Activated naive CD4-positive, alpha-beta T cell treated with anti-CD3 and anti-CD28 coated beads, Interleukin-2, amount 50 U/mL, for 72 hours (primary cell): ENCODE data around the gene CLP1. TPM values are rescaled to one million over a fixed set of nuclear protein-coding genes. Genes with fewer than 3 reads are reported as not detected.

ENCODE experiments used
- ATAC-seq, 2 donors: fragments of 150-1000 bp; cut with Tn5 transposase; 2 replicates each; pipeline ENCODE4 v1.10.0; 2021; ENCODE audit warnings: mild to moderate bottlenecking in 2 of 2, moderate library complexity in 2 of 2
- DNase-seq, 2 donors: peaks; one replicate each; pipeline ENCODE4 v3.0.0; 2021 to 2022; ENCODE audit warnings: low spot score in 2 of 2
- H3K27ac Mint-ChIP-seq, 2 donors: one replicate each; pipeline ENCODE4 v1.8.0; 2022; ENCODE audit warnings: mild to moderate bottlenecking in 2 of 2, mixed read lengths in 2 of 2
- H3K36me3 Mint-ChIP-seq, 2 donors: one replicate each; pipeline ENCODE4 v1.8.0; 2022; ENCODE audit warnings: mixed read lengths in 2 of 2
- H3K9me3 Mint-ChIP-seq, 2 donors: one replicate each; pipeline ENCODE4 v1.8.0; 2022; ENCODE audit warnings: mixed read lengths in 2 of 2
- total RNA-seq, 2 donors: library from RNA; stranded (reverse); gene quantifications; one replicate each; pipeline ENCODE4 v1.2.3, GENCODE V29; 2022

Gene CLP1
- total RNA-seq: 10 to 100 TPM; 15.5 to 23.5 TPM

DNA sequence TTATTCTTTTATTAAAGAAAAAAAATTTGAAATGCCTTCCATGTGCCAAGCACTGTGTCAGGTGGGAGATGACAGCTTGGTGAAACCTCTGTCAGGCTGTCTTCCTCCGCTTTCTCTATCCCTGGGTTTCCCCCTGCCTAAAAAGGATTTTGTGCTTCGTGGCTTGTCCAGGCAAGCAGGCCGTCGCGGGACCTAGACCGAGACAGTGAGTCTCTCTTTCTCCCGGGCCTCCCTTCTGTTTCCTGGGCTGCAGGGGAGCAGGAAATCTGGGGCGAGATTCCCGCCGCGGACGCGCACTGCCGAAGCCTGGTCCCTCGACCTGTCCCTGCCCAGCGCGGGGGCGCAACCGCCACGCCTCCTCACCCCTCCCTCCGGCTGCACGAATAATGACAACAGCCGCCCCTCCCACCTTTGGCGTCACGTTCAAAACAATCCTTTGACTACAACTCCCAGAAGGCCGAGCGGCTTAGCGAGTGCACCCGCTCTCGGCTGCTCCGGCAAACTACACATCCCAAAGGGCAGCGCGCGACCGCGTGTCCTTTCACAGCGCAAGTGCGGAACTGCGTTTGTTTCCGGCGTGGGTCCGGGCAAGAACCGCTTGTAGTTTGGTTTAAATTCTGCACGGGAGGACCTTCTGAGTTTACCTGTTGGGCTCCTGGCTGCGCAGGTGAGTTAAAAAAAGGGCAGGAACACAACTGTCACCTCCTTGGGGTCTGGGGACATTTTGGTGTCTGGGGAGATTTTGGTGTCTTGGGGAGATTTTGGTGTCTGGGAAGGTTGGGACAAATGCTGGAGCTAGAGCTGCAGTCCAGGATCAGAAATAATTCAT lies at the start of gene CLP1:
TSS of gene CLP1 (plus strand) at position 569 of the 829 bp plus-strand sequence. CDS start 1,715 bp downstream, outside the sequence.
- Mint-ChIP-seq H3K27ac (peak within 1 kb of the TSS; percentile 92 to 99), H3K9me3 (no peaks in the 10 kb centered on the region), H3K36me3 (peaks cover 7 to 22% of the 10 kb centered on the region in 2 donors)
- DNase-seq (peak; percentile 98), ATAC-seq (peak; percentile 98 to 99)

DNA sequence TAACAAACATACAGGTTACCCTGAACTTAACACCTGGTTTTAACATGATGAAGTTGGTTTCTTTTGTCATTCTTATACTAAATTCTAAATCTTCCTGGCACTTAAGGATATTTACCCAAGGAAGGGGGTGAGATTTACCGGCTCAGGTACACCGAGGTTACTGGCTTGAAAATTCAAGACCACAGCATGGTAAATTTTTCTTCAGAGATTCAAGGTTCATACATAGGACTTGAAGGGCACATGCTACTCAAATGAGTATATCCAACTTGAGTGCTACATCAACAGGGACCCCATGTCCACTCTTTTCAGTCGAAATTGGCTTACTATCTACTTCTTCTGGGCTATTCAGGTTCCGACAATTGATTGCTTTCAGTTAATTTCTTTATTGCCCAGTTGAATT lies 47.4 kb upstream of the CLP1 start:
- no peak for DNase-seq
- H3K9me3 Mint-ChIP-seq: no peaks in the 10 kb centered on the region
- ATAC-seq: no peak
- no peaks in the 10 kb centered on the region for H3K36me3 Mint-ChIP-seq
- no peak overlapping the region for H3K27ac Mint-ChIP-seq

GRCh38 chr11:57614234-57614772 lies 43.3 kb upstream of the CLP1 start:
- DNase-seq: no peak
- Mint-ChIP-seq H3K36me3 (peaks cover 0 to 3% of the 10 kb centered on the region in 2 donors), H3K9me3 (no peaks in the 10 kb centered on the region), H3K27ac (peak overlapping the region in 1 of 2 donors; percentile 42)
- no peak for ATAC-seq

- Mint-ChIP-seq H3K36me3 (peaks cover 0 to 10% of the 10 kb centered on the region in 2 donors), H3K9me3 (no peaks in the 10 kb centered on the region), H3K27ac (no peak overlapping the region)
- DNase-seq (no peak), ATAC-seq (no peak)
These were observed 42.3 kb upstream of the CLP1 start for GRCh38 chr11:57615308-57615707.

- no peak for ATAC-seq
- Mint-ChIP-seq H3K9me3 (peaks cover 0 to 2% of the 10 kb centered on the region in 2 donors), H3K27ac (peak overlapping the region in 1 of 2 donors; percentile 17), H3K36me3 (peaks cover 0 to 10% of the 10 kb centered on the region in 2 donors)
- DNase-seq: no peak
These were observed 41.0 kb upstream of the CLP1 start for GRCh38 chr11:57616595-57616994.

DNA sequence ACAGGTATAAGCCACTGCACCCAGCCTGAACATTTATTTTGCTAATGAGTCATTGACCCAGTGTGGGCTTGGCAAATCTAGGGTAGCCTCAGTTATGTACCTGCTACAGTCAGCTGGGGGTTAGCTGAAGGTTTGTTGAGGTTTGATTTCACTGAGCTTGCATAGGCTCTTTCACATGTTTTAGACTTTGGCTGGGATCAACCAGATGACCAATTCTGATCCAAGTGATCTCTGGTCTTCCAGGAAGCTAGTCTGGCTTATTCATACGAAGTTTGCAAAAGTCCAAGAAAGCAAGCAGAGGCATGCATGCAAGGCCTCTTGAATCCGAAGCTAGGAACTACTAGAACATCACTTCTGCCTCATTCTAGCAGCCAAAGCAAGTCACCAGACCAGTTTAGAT lies 39.1 kb upstream of the CLP1 start:
- Mint-ChIP-seq H3K36me3 (peaks cover 0 to 10% of the 10 kb centered on the region in 2 donors), H3K27ac (no peak overlapping the region), H3K9me3 (peaks cover 0 to 2% of the 10 kb centered on the region in 2 donors)
- DNase-seq (no peak), ATAC-seq (no peak)

DNA sequence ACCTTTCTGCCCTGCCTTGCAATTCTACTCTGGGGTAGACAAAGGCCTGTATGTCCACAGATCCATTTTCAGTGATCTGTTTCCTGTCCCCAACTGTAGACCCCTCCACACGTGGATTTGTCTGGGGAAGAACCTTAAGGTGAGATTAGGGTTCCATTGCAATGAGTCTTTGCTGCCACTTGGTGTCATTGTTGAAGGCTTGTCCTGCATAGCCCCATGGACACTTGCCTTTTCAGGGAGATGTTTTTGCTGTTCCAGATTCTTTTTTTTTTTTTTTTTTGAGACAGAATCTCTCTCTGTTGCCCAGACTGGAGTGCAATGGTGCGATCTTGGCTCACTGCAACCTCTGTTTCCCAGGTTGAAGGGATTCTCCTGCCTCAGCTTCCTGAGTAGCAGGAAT lies 38.2 kb upstream of the CLP1 start:
- H3K27ac Mint-ChIP-seq: no peak overlapping the region
- H3K36me3 Mint-ChIP-seq: peaks cover 0 to 10% of the 10 kb centered on the region in 2 donors
- ATAC-seq (no peak), DNase-seq (no peak)
- H3K9me3 Mint-ChIP-seq: peaks cover 0 to 2% of the 10 kb centered on the region in 2 donors

DNA sequence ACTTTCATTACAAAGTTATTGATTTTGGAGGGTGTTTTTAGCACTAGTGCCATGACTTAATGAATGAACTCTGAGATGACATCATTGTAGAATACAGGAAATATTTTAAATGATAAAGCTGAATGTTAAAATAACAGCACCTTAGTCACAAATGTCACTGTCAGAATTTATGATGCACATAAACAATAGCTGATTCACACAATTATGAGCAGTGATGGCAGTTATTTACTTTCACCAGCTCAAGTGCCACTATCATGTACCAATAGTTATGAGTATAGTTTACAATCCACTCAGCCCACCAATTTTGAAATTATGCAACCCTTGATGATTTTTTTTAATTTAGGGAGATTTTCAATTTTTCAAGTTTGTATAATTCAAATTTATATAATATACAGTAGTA lies 37.1 kb upstream of the CLP1 start:
- no peak overlapping the region for H3K27ac Mint-ChIP-seq
- ATAC-seq (no peak), DNase-seq (no peak)
- peaks cover 0 to 2% of the 10 kb centered on the region in 2 donors for H3K9me3 Mint-ChIP-seq
- H3K36me3 Mint-ChIP-seq: peaks cover 0 to 10% of the 10 kb centered on the region in 2 donors

- Mint-ChIP-seq H3K9me3 (peaks cover 0 to 2% of the 10 kb centered on the region in 2 donors), H3K27ac (no peak overlapping the region), H3K36me3 (peaks cover 0 to 10% of the 10 kb centered on the region in 2 donors)
- ATAC-seq (no peak), DNase-seq (no peak)
These were observed 35.3 kb upstream of the CLP1 start for GRCh38 chr11:57622263-57622662.

- H3K36me3 Mint-ChIP-seq: peaks cover 0 to 1% of the 10 kb centered on the region in 2 donors
- DNase-seq: no peak
- H3K9me3 Mint-ChIP-seq: peaks cover 0 to 2% of the 10 kb centered on the region in 2 donors
- no peak overlapping the region for H3K27ac Mint-ChIP-seq
- no peak for ATAC-seq
These were observed 32.7 kb upstream of the CLP1 start for GRCh38 chr11:57624864-57625263.

GRCh38 chr11:57626895-57627294 lies 30.7 kb upstream of the CLP1 start:
- H3K36me3 Mint-ChIP-seq: no peaks in the 10 kb centered on the region
- no peak overlapping the region for H3K27ac Mint-ChIP-seq
- ATAC-seq: no peak
- H3K9me3 Mint-ChIP-seq: no peaks in the 10 kb centered on the region
- no peak for DNase-seq

- Mint-ChIP-seq H3K27ac (no peak overlapping the region), H3K36me3 (no peaks in the 10 kb centered on the region), H3K9me3 (no peaks in the 10 kb centered on the region)
- ATAC-seq (no peak), DNase-seq (no peak)
These were observed 27.4 kb upstream of the CLP1 start for GRCh38 chr11:57630171-57630570.

- Mint-ChIP-seq H3K36me3 (no peaks in the 10 kb centered on the region), H3K9me3 (no peaks in the 10 kb centered on the region), H3K27ac (no peak overlapping the region)
- ATAC-seq: no peak
- no peak for DNase-seq
These were observed 25.4 kb upstream of the CLP1 start for GRCh38 chr11:57632116-57632515.

DNA sequence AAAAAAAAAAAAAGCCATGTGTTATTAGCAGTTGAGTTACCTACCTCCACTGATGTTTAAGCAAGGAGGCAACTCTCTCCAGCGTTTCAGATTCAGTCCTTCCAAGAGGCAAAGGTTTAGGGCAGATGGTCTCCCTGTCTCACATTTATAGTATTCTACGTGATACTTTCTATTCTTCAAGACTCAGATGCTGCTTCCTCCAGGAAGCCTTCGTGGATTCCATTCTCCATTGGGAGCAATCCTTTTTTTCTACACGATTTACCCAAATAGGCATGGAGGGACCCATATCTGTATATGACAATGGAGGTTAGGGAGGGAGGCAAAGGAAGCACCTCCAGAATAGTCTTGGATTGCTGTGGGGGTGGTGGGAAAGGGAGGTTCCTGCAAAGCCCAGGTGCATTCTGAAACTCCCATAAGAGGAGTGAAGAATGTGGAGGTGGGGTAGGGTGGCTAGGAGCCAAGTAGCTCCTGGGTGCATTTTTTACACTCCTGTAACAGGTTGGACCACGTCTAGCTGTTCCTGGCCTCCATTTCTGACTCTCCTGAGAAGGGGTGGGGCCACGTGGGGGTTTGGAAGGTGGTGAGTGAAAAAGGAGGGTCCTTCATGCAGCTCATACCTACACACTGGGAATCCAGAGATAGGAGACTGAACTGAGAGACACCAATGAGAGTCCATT lies 24.0 kb upstream of the CLP1 start:
- ATAC-seq (no peak), DNase-seq (no peak)
- no peaks in the 10 kb centered on the region for H3K9me3 Mint-ChIP-seq
- peaks cover 0 to 6% of the 10 kb centered on the region in 2 donors for H3K36me3 Mint-ChIP-seq
- no peak overlapping the region for H3K27ac Mint-ChIP-seq

DNA sequence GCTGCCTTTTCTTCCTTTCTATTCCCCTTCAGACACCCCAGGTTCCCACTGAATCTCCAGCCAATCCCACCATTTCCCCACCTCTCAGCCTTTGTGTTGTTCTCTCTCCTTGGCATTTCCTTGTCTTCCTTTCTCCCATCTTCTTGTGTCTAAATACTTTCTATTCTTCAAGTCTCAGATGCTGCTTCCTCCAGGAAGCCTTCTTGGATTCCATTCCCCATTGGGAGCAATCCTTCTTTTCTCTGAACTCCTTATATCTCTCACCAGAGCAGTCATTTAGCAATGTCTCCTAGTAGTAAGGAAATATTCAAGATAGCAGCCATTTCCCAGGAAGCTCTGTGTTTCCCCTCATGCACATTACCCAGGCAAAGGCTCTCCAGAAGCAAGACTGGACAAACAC lies 23.3 kb upstream of the CLP1 start:
- H3K27ac Mint-ChIP-seq: no peak overlapping the region
- DNase-seq (no peak), ATAC-seq (no peak)
- H3K9me3 Mint-ChIP-seq: no peaks in the 10 kb centered on the region
- peaks cover 0 to 6% of the 10 kb centered on the region in 2 donors for H3K36me3 Mint-ChIP-seq

DNA sequence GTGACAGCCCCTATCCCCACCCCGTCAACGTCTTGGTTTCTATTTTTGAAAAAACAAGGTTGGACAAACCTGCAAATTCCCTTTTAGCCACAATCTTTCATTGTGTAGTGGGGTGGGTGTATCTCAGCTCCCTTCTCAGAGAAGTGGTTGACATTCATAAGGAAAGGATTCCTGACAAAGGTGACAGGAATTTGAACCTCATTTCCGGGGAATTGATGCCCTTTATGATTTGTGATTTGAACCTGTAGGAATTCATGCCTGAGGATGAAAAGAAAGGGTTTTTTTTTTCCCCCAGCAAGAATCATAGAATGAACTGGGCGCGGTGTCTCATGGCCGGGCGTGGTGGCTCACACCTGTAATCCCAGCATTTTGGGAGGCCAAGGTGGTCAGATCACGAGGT lies 22.3 kb upstream of the CLP1 start:
- no peaks in the 10 kb centered on the region for H3K9me3 Mint-ChIP-seq
- ATAC-seq (no peak), DNase-seq (no peak)
- peaks cover 0 to 6% of the 10 kb centered on the region in 2 donors for H3K36me3 Mint-ChIP-seq
- no peak overlapping the region for H3K27ac Mint-ChIP-seq

GRCh38 chr11:57637626-57638004 lies 19.9 kb upstream of the CLP1 start:
- no peaks in the 10 kb centered on the region for H3K9me3 Mint-ChIP-seq
- H3K27ac Mint-ChIP-seq: peak overlapping the region in 1 of 2 donors; percentile 52
- DNase-seq: no peak
- ATAC-seq: no peak
- peaks cover 0 to 6% of the 10 kb centered on the region in 2 donors for H3K36me3 Mint-ChIP-seq
